DOHH2 (cell line): ENCODE data around the gene MINDY2.

ENCODE experiments used
- H3F3A ChIP-seq: fragments of 200-600 bp; sonication (generic), shearing (Covaris generic); 2 replicates; pipeline ENCODE4 v1.6.0; 2016; ENCODE audit warnings: antibody characterized with exemption, mild to moderate bottlenecking; ENCODE audit not compliant: control insufficient read depth, insufficient read depth
- H3K27ac ChIP-seq: fragments of 200-600 bp; sonication (generic); 2 replicates; pipeline ENCODE4 v1.5.1; 2014; ENCODE audit warnings: low read depth, mild to moderate bottlenecking, low read length, moderate library complexity
- H3K27me3 ChIP-seq: fragments of 200-600 bp; sonication (generic); 2 replicates; pipeline ENCODE4 v1.6.1; 2014; ENCODE audit warnings: mild to moderate bottlenecking, low read length, mixed read lengths; ENCODE audit not compliant: control insufficient read depth
- H3K36me3 ChIP-seq: fragments of 200-600 bp; sonication (generic); 2 replicates; pipeline ENCODE4 v1.6.1; 2014; ENCODE audit warnings: mild to moderate bottlenecking, low read length, moderate library complexity, mixed read lengths; ENCODE audit not compliant: control insufficient read depth
- H3K4me1 ChIP-seq: fragments of 200-600 bp; sonication (generic); 2 replicates; pipeline ENCODE4 v1.6.1; 2014; ENCODE audit warnings: mild to moderate bottlenecking, low read length, mixed read lengths; ENCODE audit not compliant: control insufficient read depth
- H3K4me2 ChIP-seq: fragments of 200-600 bp; sonication (generic); 2 replicates; pipeline ENCODE4 v1.6.0; 2014; ENCODE audit warnings: mild to moderate bottlenecking, low read length, moderate library complexity
- H3K4me3 ChIP-seq: fragments of 200-600 bp; sonication (generic); 2 replicates; pipeline ENCODE4 v1.5.1; 2014; ENCODE audit warnings: mild to moderate bottlenecking, low read length, mixed read lengths
- H3K79me2 ChIP-seq: fragments of 200-600 bp; sonication (generic); 2 replicates; pipeline ENCODE4 v1.6.1; 2014; ENCODE audit warnings: mild to moderate bottlenecking, low read length, mixed read lengths; ENCODE audit not compliant: control insufficient read depth
- H3K9me2 ChIP-seq: fragments of 200-600 bp; sonication (generic); replicated peaks from 2 replicates; pipeline ENCODE4 v1.6.1; 2014; ENCODE audit warnings: mild to moderate bottlenecking, low read length, mixed read lengths; ENCODE audit not compliant: control insufficient read depth
- H3K9me3 ChIP-seq: fragments of 200-600 bp; sonication (generic); 2 replicates; pipeline ENCODE4 v1.6.1; 2014; ENCODE audit warnings: antibody characterized with exemption, low read length, mixed read lengths; ENCODE audit not compliant: control insufficient read depth, insufficient read depth
- H4K20me1 ChIP-seq: fragments of 200-600 bp; sonication (generic); 2 replicates; pipeline ENCODE4 v1.6.0; 2014; ENCODE audit warnings: low read depth, mild to moderate bottlenecking, antibody characterized with exemption, low read length, moderate library complexity; ENCODE audit not compliant: control insufficient read depth, insufficient read depth
- CTCF ChIP-seq: fragments of 200-600 bp; sonication (generic); IDR thresholded peaks from one replicate; pipeline ENCODE4 v1.5.1; 2014; ENCODE audit warnings: antibody characterized with exemption, mild to moderate bottlenecking, low read depth, low read length; ENCODE audit not compliant: poor library complexity, severe bottlenecking
- EZH2phosphoT487 ChIP-seq: fragments of 200-600 bp; sonication (generic); IDR thresholded peaks from 2 replicates; pipeline ENCODE4 v1.6.1; 2017; ENCODE audit warnings: borderline replicate concordance, mild to moderate bottlenecking, antibody characterized with exemption, low read length, moderate library complexity, mixed read lengths

Gene MINDY2

GRCh38 chr15:58736018-58736643 lies 35.0 kb upstream of the MINDY2 start:
- Histone ChIP-seq H3K4me2 (no peak overlapping the region), H3K79me2 (peaks cover 94% of the 10 kb centered on the region), H3F3A (no peaks in the 10 kb centered on the region), H3K36me3 (no peaks in the 10 kb centered on the region), H3K4me3 (no peak overlapping the region), H3K4me1 (peaks cover 7% of the 10 kb centered on the region), H4K20me1 (peaks cover 19% of the 10 kb centered on the region), H3K9me3 (no peaks in the 10 kb centered on the region), H3K27ac (no peak overlapping the region), H3K27me3 (no peaks in the 10 kb centered on the region), H3K9me2 (no peaks in the 10 kb centered on the region)
- no peak for TF ChIP-seq CTCF
- TF ChIP-seq EZH2phosphoT487, result no peak

DNA sequence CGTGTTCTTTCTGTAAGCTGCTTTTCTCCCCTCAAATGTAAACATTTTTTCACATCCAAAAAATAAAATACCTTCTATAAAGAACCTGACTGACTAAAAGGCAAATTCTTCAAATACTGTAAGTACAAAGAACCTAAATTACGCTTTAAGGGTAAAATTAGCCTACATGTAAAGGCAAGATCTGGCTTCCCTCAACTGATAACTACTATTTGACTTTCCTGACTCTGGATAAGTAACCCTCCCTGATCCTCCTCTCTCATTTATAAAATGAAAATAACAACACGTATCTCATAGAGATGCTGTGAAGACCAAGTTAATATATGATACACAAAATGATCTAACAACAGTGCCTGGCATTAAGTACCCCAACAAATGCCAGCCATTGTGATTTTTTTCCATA lies 33.8 kb upstream of the MINDY2 start:
- H3K9me3 ChIP-seq, result no peaks in the 10 kb centered on the region
- no peaks in the 10 kb centered on the region for H3K27me3 ChIP-seq
- H3K4me3 ChIP-seq, result no peak overlapping the region
- no peaks in the 10 kb centered on the region for H3F3A ChIP-seq
- H3K79me2 ChIP-seq, result peaks cover 94% of the 10 kb centered on the region
- H4K20me1 ChIP-seq, result peaks cover 27% of the 10 kb centered on the region
- TF ChIP-seq CTCF (no peak), EZH2phosphoT487 (no peak)
- peaks cover 14% of the 10 kb centered on the region for H3K4me1 ChIP-seq
- no peaks in the 10 kb centered on the region for H3K9me2 ChIP-seq
- H3K36me3 ChIP-seq, result no peaks in the 10 kb centered on the region
- H3K4me2 ChIP-seq, result no peak overlapping the region
- H3K27ac ChIP-seq, result no peak overlapping the region

GRCh38 chr15:58738046-58738707 lies 32.9 kb upstream of the MINDY2 start:
- no peak for TF ChIP-seq EZH2phosphoT487
- TF ChIP-seq CTCF, result no peak
- no peak overlapping the region for H3K4me2 ChIP-seq
- no peak overlapping the region for H3K4me3 ChIP-seq

More at GRCh38 chr15:58738046-58738707, 32.9 kb upstream of the MINDY2 start:
- Histone ChIP-seq H3K9me3 (no peaks in the 10 kb centered on the region), H3K4me1 (peaks cover 14% of the 10 kb centered on the region), H3K9me2 (no peaks in the 10 kb centered on the region), H3K27ac (no peak overlapping the region), H3K27me3 (no peaks in the 10 kb centered on the region), H3K79me2 (peaks cover 94% of the 10 kb centered on the region), H3K36me3 (no peaks in the 10 kb centered on the region), H3F3A (no peaks in the 10 kb centered on the region), H4K20me1 (peaks cover 27% of the 10 kb centered on the region)
